ENCODE results near the gene MAGI1.
A peak's percentile ranks its signal among the peaks of the same experiment; 100 is the strongest.
"Not testable (repeated sequence)": the region's sequence is repeated elsewhere in the genome, so short reads cannot be mapped to it uniquely, and the experiment has no call there.

The MAGI1 gene

GRCh38 chr3:65871305-65872141 is 167.2 kb downstream of the MAGI1 start:
- H3K4me3 ChIP-seq (ENCODE audit: low read length): no peak overlapping the region
- peak; percentile 27 for DNase-seq (ENCODE audit: low read depth)
- TF ChIP-seq, protein P1, sequence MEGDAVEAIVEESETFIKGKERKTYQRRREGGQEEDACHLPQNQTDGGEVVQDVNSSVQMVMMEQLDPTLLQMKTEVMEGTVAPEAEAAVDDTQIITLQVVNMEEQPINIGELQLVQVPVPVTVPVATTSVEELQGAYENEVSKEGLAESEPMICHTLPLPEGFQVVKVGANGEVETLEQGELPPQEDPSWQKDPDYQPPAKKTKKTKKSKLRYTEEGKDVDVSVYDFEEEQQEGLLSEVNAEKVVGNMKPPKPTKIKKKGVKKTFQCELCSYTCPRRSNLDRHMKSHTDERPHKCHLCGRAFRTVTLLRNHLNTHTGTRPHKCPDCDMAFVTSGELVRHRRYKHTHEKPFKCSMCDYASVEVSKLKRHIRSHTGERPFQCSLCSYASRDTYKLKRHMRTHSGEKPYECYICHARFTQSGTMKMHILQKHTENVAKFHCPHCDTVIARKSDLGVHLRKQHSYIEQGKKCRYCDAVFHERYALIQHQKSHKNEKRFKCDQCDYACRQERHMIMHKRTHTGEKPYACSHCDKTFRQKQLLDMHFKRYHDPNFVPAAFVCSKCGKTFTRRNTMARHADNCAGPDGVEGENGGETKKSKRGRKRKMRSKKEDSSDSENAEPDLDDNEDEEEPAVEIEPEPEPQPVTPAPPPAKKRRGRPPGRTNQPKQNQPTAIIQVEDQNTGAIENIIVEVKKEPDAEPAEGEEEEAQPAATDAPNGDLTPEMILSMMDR (IDR thresholded peaks at IDR 0.05; ENCODE audit: insufficient read depth, low read depth, low read length, missing control alignments): no peak

DNA sequence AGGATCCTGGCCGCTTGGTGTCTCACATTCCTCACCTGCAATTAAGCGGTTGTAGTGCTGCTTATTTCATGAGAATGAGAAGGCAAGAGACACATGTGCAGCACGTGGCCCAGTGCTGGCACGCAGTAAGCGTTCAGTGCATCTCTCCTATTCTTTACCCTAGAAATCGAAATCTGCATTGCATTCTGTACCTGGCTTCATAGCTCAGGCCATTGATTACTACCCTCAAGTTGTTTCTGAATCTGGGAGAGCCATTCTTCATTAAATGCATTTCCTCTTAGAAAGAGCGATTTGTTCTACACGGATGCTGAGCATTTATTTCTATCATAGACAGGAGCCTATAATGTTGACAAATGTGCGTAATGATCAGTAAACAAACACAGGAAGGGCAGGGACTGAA is 168.9 kb downstream of the MAGI1 start:
- TF ChIP-seq, protein P1 (IDR thresholded peaks at IDR 0.05; ENCODE audit: insufficient read depth, low read depth, low read length, missing control alignments): no peak
- no peak for DNase-seq (ENCODE audit: low read depth)
- H3K4me3 ChIP-seq (ENCODE audit: low read length): no peak overlapping the region

DNA sequence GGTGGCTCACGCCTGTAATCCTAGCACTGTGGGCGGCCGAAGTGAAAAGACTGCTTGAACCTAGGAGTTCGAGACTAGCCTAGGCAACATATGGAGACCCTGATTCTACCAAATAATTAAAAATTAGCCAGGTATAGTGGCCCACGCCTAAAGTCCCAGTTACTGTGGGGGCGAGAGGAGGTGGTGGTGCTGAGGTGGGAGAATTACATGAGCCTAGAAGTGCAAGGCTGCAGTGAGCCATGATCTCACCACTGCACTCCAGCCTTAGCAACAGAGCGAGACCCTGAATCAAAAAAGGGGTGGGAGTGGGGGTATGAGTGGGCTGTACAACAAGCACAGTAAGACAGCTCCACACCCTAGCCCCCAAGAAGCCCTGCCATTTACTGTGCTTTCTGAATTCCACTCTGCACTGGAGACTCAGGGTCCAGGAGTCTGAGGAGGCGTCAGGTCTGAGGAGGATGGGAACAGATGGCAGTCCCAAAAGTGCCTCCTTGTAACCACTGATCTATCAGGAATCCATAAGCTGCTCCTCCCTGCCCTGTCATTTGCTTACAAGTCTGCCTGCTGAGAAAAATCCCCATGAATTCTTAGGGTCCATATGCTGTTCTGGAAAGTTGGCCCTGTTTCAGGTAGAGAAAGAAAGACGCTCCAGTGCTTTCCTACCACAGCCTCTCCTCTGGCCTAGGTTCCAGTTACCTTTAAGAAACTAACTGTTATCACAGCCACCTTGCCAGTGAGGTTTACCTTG is 171.1 kb downstream of the MAGI1 start:
- no peak overlapping the region for H3K4me3 ChIP-seq (ENCODE audit: low read length)
- no peak for DNase-seq (ENCODE audit: low read depth)
- TF ChIP-seq, protein P1 (IDR thresholded peaks at IDR 0.05; ENCODE audit: insufficient read depth, low read depth, low read length, missing control alignments): no peak

DNA sequence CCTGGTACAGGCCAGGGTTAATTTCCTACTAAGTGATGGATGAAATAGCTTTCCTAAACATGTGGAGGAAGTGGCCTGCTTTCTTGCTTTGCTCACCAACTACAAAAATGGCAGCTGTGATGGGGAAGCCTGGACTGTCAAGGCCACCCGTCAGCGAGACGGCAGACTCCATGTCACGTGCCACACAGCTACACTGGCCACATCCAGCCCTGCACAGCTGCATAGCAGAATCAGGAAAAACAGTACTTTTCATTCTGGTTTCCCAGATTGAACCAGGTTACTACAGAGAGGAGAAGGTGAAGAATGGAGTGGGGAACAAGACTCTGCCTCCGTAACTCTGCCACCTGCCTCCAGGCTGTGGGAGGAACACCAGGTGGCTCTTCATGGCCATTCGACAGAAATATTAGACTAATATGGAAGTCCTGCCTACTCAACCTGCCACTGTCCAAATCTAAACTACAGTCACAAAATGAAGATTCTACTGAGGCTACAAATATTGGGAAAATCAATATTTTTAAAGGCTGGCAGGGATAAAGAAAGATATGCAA is 174.3 kb downstream of the MAGI1 start:
- no peak overlapping the region for H3K4me3 ChIP-seq (ENCODE audit: low read length)
- TF ChIP-seq, protein P1 (IDR thresholded peaks at IDR 0.05; ENCODE audit: insufficient read depth, low read depth, low read length, missing control alignments): no peak
- DNase-seq (ENCODE audit: low read depth): no peak

DNA sequence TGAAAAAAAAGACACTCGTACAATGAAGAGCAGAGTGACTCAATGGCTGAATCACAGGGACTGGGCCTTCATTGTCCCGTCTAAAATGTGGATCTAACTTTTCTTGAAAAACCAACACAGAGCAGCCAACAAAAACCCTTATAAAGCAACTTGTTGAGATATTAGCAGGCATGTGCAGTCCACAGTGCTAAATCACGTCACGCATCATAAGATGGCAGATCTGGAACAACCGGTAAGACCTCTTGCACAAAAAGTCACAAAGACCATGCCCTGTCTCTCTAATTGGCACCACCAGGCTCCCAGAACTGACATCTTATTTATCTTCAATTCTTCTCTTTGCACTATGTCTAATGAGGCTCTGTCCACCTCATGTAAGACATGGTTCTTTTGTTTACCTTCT is 177.0 kb downstream of the MAGI1 start:
- no peak overlapping the region for H3K4me3 ChIP-seq (ENCODE audit: low read length)
- TF ChIP-seq, protein P1 (IDR thresholded peaks at IDR 0.05; ENCODE audit: insufficient read depth, low read depth, low read length, missing control alignments): no peak
- DNase-seq (ENCODE audit: low read depth): peak; percentile 57

DNA sequence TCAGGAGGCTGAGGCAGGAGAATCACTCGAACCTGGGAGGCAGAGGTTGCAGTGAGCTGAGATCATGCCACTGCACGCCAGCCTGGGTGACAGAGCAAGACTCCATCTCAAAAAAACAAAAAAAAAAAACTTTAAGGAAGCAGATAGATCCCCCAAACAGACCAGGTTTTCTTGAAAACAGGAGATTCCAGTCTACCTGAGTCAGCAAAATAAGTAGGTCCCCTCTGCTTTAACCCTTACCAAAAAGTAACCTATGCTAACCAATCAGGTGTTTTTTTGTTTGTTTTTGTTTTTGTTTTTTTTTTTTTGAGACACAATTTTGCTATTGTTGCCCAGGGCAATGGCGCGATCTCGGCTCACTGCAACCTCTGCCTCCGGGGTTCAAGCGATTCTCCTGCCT is 179.1 kb downstream of the MAGI1 start:
- not testable (repeated sequence) for H3K4me3 ChIP-seq (ENCODE audit: low read length); DNase-seq (ENCODE audit: low read depth)

DNA sequence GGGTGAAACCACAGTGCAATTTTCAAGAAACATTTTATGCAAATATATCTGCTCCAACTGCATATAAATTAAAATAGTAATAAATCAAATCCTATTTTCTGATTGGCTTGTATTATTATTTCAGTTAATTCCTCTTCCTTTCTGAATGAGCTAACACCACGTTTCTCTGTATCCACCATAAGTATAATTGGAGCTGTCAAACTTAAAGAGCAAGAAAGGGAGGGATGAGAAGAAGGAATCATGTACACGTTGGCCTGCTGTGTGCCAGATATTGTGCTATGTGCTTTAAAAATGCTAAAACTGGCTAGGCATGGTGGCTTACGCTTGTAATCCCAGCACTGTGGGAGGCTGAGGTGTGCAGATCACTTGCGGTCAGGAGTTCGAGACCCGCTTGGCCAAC is 180.0 kb downstream of the MAGI1 start:
- no peak overlapping the region for H3K4me3 ChIP-seq (ENCODE audit: low read length)
- TF ChIP-seq, protein P1 (IDR thresholded peaks at IDR 0.05; ENCODE audit: insufficient read depth, low read depth, low read length, missing control alignments): no peak
- no peak for DNase-seq (ENCODE audit: low read depth)

Data from epithelial cell of esophagus (primary cell).